NB4 (cell line): ENCODE results near the gene OSBPL7.

Experiments
- DNase-seq: peaks from one replicate; pipeline ENCODE4 v3.0.0; 2010; ENCODE audit warnings: low read depth
- H3K4me3 ChIP-seq: one replicate; pipeline ENCODE4 v1.5.1; 2011; ENCODE audit warnings: mild to moderate bottlenecking, low read depth, low read length, moderate library complexity
- CTCF ChIP-seq: IDR thresholded peaks from one replicate; pipeline ENCODE4 v1.5.1; 2012; ENCODE audit warnings: low read depth, low read length
- MAX ChIP-seq: IDR thresholded peaks from 2 replicates; pipeline ENCODE4 v1.6.1; 2011; ENCODE audit warnings: low read depth, low read length
- MYC ChIP-seq: IDR thresholded peaks from 2 replicates; pipeline ENCODE4 v1.6.1; 2011; ENCODE audit warnings: low read depth, low read length
- POLR2A ChIP-seq: IDR thresholded peaks from 2 replicates; pipeline ENCODE4 v1.6.1; 2011; ENCODE audit warnings: mild to moderate bottlenecking; ENCODE audit not compliant: insufficient read length; ENCODE audit errors: extremely low read depth

Gene OSBPL7

DNA sequence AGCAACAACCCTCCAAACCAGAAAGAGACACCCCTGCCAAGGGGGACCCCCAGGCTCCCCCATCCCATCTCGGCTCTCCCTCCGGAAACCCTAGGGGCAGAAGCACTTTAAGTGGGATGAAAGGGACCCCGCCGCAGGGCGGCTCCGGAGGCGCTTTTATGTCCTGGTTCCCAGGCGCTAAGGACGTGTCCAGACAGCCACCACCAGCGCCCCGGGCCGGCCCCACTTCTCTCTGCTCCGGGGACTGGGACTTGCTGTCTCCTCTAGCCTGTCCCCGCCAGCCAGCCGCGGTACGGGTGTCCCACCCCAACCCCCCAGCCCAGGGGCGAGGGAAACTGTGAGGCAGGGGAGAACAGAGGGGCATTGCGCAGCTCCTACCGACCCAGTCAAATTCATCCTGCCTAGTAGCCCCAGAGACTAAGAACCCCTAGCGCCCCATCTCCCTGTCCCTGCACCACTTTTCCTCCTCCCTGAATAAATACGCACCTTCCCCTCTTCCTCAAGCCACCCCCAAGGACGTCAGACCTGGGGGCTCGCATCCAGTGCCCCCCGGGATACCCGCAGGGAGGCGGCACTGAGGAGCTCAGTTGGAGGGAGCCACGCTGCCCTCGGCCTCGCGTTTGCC, 25.2 kb upstream of the OSBPL7 start:
- TF ChIP-seq MYC (no peak), CTCF (no peak), POLR2A (no peak), MAX (no peak)
- no peak for DNase-seq

GRCh38 chr17:47845716-47846075, 24.1 kb upstream of the OSBPL7 start:
- TF ChIP-seq CTCF, result no peak
- no peak for TF ChIP-seq MYC
- no peak for TF ChIP-seq MAX
- no peak for TF ChIP-seq POLR2A
- DNase-seq, result no peak
- no peak overlapping the region for H3K4me3 ChIP-seq

More for the DNA sequence above, 25.2 kb upstream of the OSBPL7 start:
- H3K4me3 ChIP-seq, result no peak overlapping the region

- peak; percentile 30 for DNase-seq
- TF ChIP-seq MAX, result no peak
- peak; percentile 41 for TF ChIP-seq CTCF
- H3K4me3 ChIP-seq, result no peak overlapping the region
Observed at GRCh38 chr17:47844814-47845715, 23.5 kb upstream of the OSBPL7 start.

DNA sequence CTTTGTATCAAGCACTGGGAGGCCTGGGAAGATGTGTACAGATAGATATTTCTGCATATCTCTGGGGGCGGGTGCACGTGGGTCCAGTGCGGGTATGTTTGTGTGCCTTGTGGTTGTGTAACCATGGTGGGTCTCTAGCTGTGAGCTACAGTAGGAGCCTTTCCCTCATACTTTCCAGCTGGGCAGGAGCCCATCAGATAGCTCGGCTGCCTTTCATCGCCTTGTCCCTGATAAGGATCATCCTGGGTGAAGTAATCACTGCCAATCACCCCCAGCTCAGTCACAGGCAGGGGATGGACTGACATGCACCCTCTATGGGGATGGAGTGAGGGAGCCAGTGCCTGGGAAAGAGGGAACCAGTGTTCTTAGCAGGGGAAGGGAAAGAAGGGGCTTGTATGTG, 22.6 kb upstream of the OSBPL7 start:
- no peak for TF ChIP-seq MAX
- no peak for TF ChIP-seq MYC
- TF ChIP-seq CTCF, result no peak
- no peak for TF ChIP-seq POLR2A
- DNase-seq, result no peak
- H3K4me3 ChIP-seq, result no peak overlapping the region

DNA sequence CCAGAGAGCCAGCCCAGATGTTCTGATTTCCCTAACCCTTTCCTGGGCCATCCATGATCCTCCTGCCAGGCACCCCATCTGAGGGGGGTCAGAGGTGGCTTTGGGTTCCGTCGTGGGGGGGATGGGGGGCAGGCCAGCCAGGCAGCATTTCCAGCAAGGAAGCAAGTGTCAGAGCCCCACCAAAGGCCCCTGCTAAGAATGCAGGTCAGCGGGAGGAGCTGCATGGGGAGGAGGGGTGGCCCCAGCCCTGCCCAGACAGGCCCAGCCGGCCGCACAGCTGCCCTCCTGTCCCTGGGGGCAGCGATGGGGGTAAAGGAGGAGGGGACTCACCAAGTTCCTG, 21.8 kb upstream of the OSBPL7 start:
- DNase-seq, result no peak
- H3K4me3 ChIP-seq, result no peak overlapping the region
- TF ChIP-seq MYC (no peak), MAX (no peak)
